HEK293 (cell line): ENCODE data around the gene EML6.
"Not testable (repeated sequence)": the region's sequence is repeated elsewhere in the genome, so short reads cannot be mapped to it uniquely, and the experiment has no call there.

Source experiments
- CTCF ChIA-PET: fragments of 350-600 bp; formaldehyde crosslinking; extraction: SDS; loops from one replicate; lab custom pipeline; 2021; ENCODE audit warnings: antibody characterized with exemption; lab: Yijun Ruan, JAX
- POLR2A ChIA-PET: fragments of 300-600 bp; formaldehyde crosslinking; extraction: SDS; loops from one replicate; lab custom pipeline; 2020; ENCODE audit warnings: antibody characterized with exemption, inconsistent platforms; lab: Yijun Ruan, JAX
- H3K27ac ChIP-seq: fragments of 200-500 bp; sonication (Bioruptor generic); 2 replicates; pipeline ENCODE4 v1.5.1; 2014; ENCODE audit warnings: low read depth, low read length, control low read depth, inconsistent platforms; ENCODE audit errors: extremely low read depth
- H3K36me3 ChIP-seq, 2 experiments: fragments of 200-500 bp in 1 of 2; sonication (Bioruptor generic) in 1 of 2; 1 replicate in 1 of 2; 2 replicates in 1 of 2; pipeline ENCODE4 v1.5.1; 2014 to 2017; ENCODE audit warnings: inconsistent platforms in 2 of 2, low read length in 2 of 2; ENCODE audit not compliant: control insufficient read depth in 2 of 2, insufficient read depth in 1 of 2
- H3K4me1 ChIP-seq: fragments of 200-500 bp; sonication (Bioruptor generic); 2 replicates; pipeline ENCODE4 v1.5.1; 2014; ENCODE audit warnings: mild to moderate bottlenecking, low read length, inconsistent platforms; ENCODE audit not compliant: control insufficient read depth, insufficient read depth
- H3K4me3 ChIP-seq: 2 replicates; pipeline ENCODE4 v1.5.1; 2011; ENCODE audit warnings: low read depth, mild to moderate bottlenecking, control low read depth, low read length, moderate library complexity
- H3K9me3 ChIP-seq: fragments of 200-500 bp; sonication (Bioruptor generic); 2 replicates; pipeline ENCODE4 v1.5.1; 2014; ENCODE audit warnings: low read depth, low read length, inconsistent platforms; ENCODE audit not compliant: control insufficient read depth, insufficient read depth
- EGR2 ChIP-seq: fragments of 450-650 bp; formaldehyde crosslinking; IDR thresholded peaks from 2 replicates; pipeline ENCODE4 v1.5.1; 2016; ENCODE audit warnings: low read depth, missing biosample characterization, missing genetic modification characterization
- GLIS1 ChIP-seq: fragments of 450-650 bp; formaldehyde crosslinking; IDR thresholded peaks from 2 replicates; pipeline ENCODE4 v1.5.1; 2016; ENCODE audit warnings: missing biosample characterization, missing genetic modification characterization
- KLF10 ChIP-seq: fragments of 450-650 bp; IDR thresholded peaks from 2 replicates; pipeline ENCODE4 v1.5.1; 2018; ENCODE audit warnings: missing biosample characterization, mild to moderate bottlenecking, missing genetic modification characterization
- KLF7 ChIP-seq: fragments of 450-650 bp; formaldehyde crosslinking; IDR thresholded peaks from 2 replicates; pipeline ENCODE4 v1.5.1; 2016; ENCODE audit warnings: missing biosample characterization, missing genetic modification characterization, borderline replicate concordance
- SCRT1 ChIP-seq: fragments of 450-650 bp; formaldehyde crosslinking; IDR thresholded peaks from 2 replicates; pipeline ENCODE4 v1.5.1; 2016; ENCODE audit warnings: missing biosample characterization, missing genetic modification characterization, borderline replicate concordance
- TSHZ1 ChIP-seq: fragments of 450-650 bp; formaldehyde crosslinking; IDR thresholded peaks from 2 replicates; pipeline ENCODE4 v1.5.1; 2016; ENCODE audit warnings: missing biosample characterization, missing genetic modification characterization, borderline replicate concordance
- ZBTB20 ChIP-seq: fragments of 450-650 bp; formaldehyde crosslinking; IDR thresholded peaks from 2 replicates; pipeline ENCODE4 v1.5.1; 2016; ENCODE audit warnings: missing biosample characterization, missing genetic modification characterization
- ZNF138 ChIP-seq: fragments of 450-650 bp; formaldehyde crosslinking; IDR thresholded peaks from 2 replicates; pipeline ENCODE4 v1.5.1; 2016; ENCODE audit warnings: missing biosample characterization, missing genetic modification characterization, borderline replicate concordance
- ZNF2 ChIP-seq: fragments of 450-650 bp; formaldehyde crosslinking; IDR thresholded peaks from 2 replicates; pipeline ENCODE4 v1.5.1; 2016; ENCODE audit warnings: missing biosample characterization, missing genetic modification characterization
- ZNF214 ChIP-seq: fragments of 450-650 bp; formaldehyde crosslinking; IDR thresholded peaks from 2 replicates; pipeline ENCODE4 v1.5.1; 2017; ENCODE audit warnings: missing biosample characterization, mild to moderate bottlenecking, missing genetic modification characterization, borderline replicate concordance
- ZNF221 ChIP-seq: fragments of 450-650 bp; formaldehyde crosslinking; IDR thresholded peaks from 2 replicates; pipeline ENCODE4 v1.5.1; 2017; ENCODE audit warnings: missing biosample characterization, missing genetic modification characterization, borderline replicate concordance
- ZNF274 ChIP-seq, 2 experiments: fragments of 200-500 bp in 1 of 2; fragments of 450-650 bp in 1 of 2; sonication (Bioruptor generic) in 1 of 2; formaldehyde crosslinking in 1 of 2; IDR thresholded peaks; 2 replicates each; pipeline versions ENCODE4 v1.5.1 to v1.6.1; 2014 to 2016; ENCODE audit warnings: borderline replicate concordance in 1 of 2, inconsistent platforms in 1 of 2, low read length in 1 of 2, missing biosample characterization in 1 of 2, missing genetic modification characterization in 1 of 2
- ZNF280C ChIP-seq: fragments of 450-650 bp; formaldehyde crosslinking; IDR thresholded peaks from 2 replicates; pipeline ENCODE4 v1.5.1; 2016; ENCODE audit warnings: missing biosample characterization, missing genetic modification characterization
- ZNF391 ChIP-seq: fragments of 450-650 bp; formaldehyde crosslinking; IDR thresholded peaks from 2 replicates; pipeline ENCODE4 v1.5.1; 2016; ENCODE audit warnings: low read depth, missing biosample characterization, missing genetic modification characterization, borderline replicate concordance
- ZNF423 ChIP-seq: fragments of 450-650 bp; formaldehyde crosslinking; IDR thresholded peaks from 2 replicates; pipeline ENCODE4 v1.5.1; 2016; ENCODE audit warnings: missing biosample characterization, missing genetic modification characterization

EML6 gene

DNA sequence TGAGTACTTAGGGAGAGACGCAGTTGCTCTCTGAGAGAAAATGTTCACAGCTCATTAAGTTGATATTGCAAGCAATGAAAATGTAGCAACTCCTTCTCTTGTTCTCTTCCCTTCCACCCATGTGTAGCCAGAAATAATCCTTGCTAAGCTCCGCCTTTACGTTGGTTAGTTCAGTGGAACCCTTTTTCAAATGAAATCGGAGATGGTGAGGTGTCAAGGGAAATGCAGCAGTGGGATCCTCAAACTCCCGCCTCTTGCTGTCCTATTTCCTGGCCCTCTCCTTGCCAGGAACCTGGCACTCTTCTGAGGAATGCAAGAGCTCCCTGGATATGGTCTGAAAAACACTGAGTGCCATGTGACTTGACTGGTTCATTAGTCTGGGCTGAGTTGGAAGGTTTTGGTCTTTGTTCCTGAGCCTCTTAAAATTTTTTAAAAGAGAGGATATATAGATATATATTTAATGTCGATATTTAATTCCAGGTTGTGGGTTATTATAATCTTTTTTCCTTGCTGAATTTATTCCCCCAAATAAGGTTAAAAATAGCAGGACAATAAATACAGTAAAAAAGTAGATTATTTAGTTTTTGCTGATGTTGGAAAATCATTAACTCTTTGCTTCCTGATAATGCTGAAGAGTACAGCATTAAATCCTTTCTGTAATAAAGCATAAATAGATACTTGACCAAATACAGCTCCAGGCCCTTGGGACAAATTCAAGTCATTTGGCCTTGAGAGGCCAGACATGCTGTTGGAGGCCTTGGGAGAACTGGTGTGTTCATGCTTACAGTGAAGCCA is 116.2 kb downstream of the EML6 start (continued):
- no peak for TF ChIP-seq ZNF280C (tag by site-specific recombination)
- TF ChIP-seq ZNF214 (tag by site-specific recombination): no peak
- TF ChIP-seq KLF10 (tag by site-specific recombination): no peak
- no peak for TF ChIP-seq ZNF391 (tag by site-specific recombination)
- no peak for TF ChIP-seq SCRT1 (tag by site-specific recombination)
- no peak for TF ChIP-seq ZNF221
- TF ChIP-seq ZNF274 (IDR thresholded peaks at IDR 0.05; ENCODE audit: low read length): no peak
- TF ChIP-seq ZNF274 (tag by site-specific recombination; IDR thresholded peaks at IDR 0.05; ENCODE audit: borderline replicate concordance): no peak

GRCh38 chr2:54840559-54841468 is 117.4 kb downstream of the EML6 start:
- CTCF ChIA-PET: interaction anchor here (0.9 to 1.7 kb wide), 4 partner anchors 12 to 734 kb away, joined by 5 to 8 read pairs (median 6); no protein-coding TSS in a partner anchor
- Histone ChIP-seq H3K4me3 (no peak overlapping the region), H3K9me3 (no peaks in the 10 kb centered on the region)
- POLR2A ChIA-PET: no interaction called here
- no peak for TF ChIP-seq EGR2 (tag by site-specific recombination)
- TF ChIP-seq KLF7: no peak
- TF ChIP-seq ZNF423: no peak
- no peak for TF ChIP-seq ZBTB20 (tag by site-specific recombination)
- no peak for TF ChIP-seq ZNF138
- no peak for TF ChIP-seq GLIS1 (tag by site-specific recombination)
- no peak for TF ChIP-seq TSHZ1 (tag by site-specific recombination)
- TF ChIP-seq ZNF2 (tag by site-specific recombination): no peak
- TF ChIP-seq, all 188 proteins: peak for 0
- H3K27ac ChIP-seq: no peak overlapping the region
- no peaks in the 10 kb centered on the region for H3K4me1 ChIP-seq
- H3K36me3 ChIP-seq: no peaks in the 10 kb centered on the region

DNA sequence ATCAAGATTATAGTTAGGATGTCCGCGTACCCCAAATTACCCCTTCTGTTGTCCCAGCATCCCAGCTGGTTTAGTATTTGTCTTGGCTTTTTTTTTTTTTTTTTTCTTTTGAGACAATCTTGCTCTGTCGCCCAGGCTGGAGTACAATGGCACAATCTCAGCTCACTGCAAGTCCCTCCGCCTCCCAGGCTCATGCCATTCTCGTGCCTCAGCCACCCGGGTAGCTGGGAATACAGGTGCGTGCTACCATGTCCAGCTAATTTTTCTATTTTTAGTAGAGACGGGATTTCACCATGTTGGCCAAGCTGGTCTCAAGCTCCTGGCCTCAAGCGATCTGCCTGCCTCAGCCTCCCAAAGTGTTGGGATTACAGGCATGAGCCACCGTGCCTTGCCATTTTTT is 118.0 kb downstream of the EML6 start:
- H3K4me1 ChIP-seq, POLR2A ChIA-PET, H3K4me3 ChIP-seq, H3K9me3 ChIP-seq, H3K36me3 ChIP-seq, H3K27ac ChIP-seq: not testable (repeated sequence)
- CTCF ChIA-PET: interaction anchor here (0.7 to 1.5 kb wide), 2 partner anchors 176 to 1633 kb away, joined by 3 to 6 read pairs; no protein-coding TSS in a partner anchor
